Gastroesophageal sphincter (tissue), 4 donors: ENCODE measurements around the gene FHDC1. TPM values are rescaled to one million over a fixed set of nuclear protein-coding genes. Genes with fewer than 3 reads are reported as not detected.

ENCODE experiments used
- ATAC-seq: fragments of 150-250 bp; one replicate; pipeline ENCODE4 v1.9.1; 2016; ENCODE audit warnings: mild to moderate bottlenecking, moderate library complexity
- H3K27ac ChIP-seq, 4 donors: fragments of 200-600 bp; sonication (generic) in 3 of 4; 1 replicate in 3 of 4; 2 replicates in 1 of 4; pipeline ENCODE4 v1.5.1; 2016 to 2019
- H3K27me3 ChIP-seq: fragments of 200-600 bp; sonication (generic); one replicate; pipeline ENCODE4 v1.5.1; 2019
- H3K36me3 ChIP-seq, 2 donors: fragments of 200-600 bp; sonication (generic); one replicate each; pipeline ENCODE4 v1.5.1; 2019; ENCODE audit warnings: control low read depth in 1 of 2
- H3K4me1 ChIP-seq, 3 donors: fragments of 200-600 bp; sonication (generic); 1 replicate in 2 of 3; 2 replicates in 1 of 3; pipeline ENCODE4 v1.5.1; 2016 to 2019; ENCODE audit warnings: control low read depth in 2 of 3
- H3K4me3 ChIP-seq, 2 donors: fragments of 200-600 bp; sonication (generic); one replicate each; pipeline ENCODE4 v1.5.1; 2019; ENCODE audit warnings: mild to moderate bottlenecking in 1 of 2, moderate library complexity in 1 of 2
- H3K9me3 ChIP-seq, 3 donors: fragments of 200-600 bp; sonication (generic); one replicate each; pipeline ENCODE4 v1.5.1; 2017 to 2019; ENCODE audit warnings: control low read depth in 2 of 3
- EP300 ChIP-seq: sonication (generic); formaldehyde crosslinking; IDR thresholded peaks from one replicate; pipeline ENCODE4 v1.6.1; 2017; ENCODE audit warnings: antibody characterized with exemption, mild to moderate bottlenecking
- POLR2A ChIP-seq, 2 donors: fragments of 450-650 bp; IDR thresholded peaks; one replicate each; pipeline ENCODE4 v1.6.1; 2017; ENCODE audit warnings: antibody characterized with exemption in 2 of 2, mild to moderate bottlenecking in 2 of 2, moderate library complexity in 1 of 2
- POLR2AphosphoS5 ChIP-seq: sonication (generic); formaldehyde crosslinking; IDR thresholded peaks from one replicate; pipeline ENCODE4 v1.6.1; 2017; ENCODE audit warnings: antibody characterized with exemption
- WGBS, 2 donors: methylation state at CpG; one replicate each; pipeline ENCODE4 v1.1.5; 2018; ENCODE audit warnings: low coverage in 1 of 2; 5-methylcytosine and 5-hydroxymethylcytosine counted together
- total RNA-seq, 4 donors: library from RNA; depleted of rRNA; stranded (reverse); fragments of >200 nt; gene quantifications; one replicate each; pipeline ENCODE4 v1.1.0, GENCODE V29; 2016
- TF ChIP-seq, protein P1 (sequence below), 4 experiments: fragments of 200-600 bp in 2 of 4; fragments of 450-650 bp in 2 of 4; sonication (generic) in 1 of 4; IDR thresholded peaks; one replicate each; pipeline ENCODE4 v1.5.1; 2017 to 2019; ENCODE audit warnings: antibody characterized with exemption in 4 of 4, mild to moderate bottlenecking in 2 of 4, moderate library complexity in 2 of 4

The FHDC1 gene
- total RNA-seq, 4 donors from 2014 or later = 0.62 to 1.8 (median 1.3) TPM

DNA sequence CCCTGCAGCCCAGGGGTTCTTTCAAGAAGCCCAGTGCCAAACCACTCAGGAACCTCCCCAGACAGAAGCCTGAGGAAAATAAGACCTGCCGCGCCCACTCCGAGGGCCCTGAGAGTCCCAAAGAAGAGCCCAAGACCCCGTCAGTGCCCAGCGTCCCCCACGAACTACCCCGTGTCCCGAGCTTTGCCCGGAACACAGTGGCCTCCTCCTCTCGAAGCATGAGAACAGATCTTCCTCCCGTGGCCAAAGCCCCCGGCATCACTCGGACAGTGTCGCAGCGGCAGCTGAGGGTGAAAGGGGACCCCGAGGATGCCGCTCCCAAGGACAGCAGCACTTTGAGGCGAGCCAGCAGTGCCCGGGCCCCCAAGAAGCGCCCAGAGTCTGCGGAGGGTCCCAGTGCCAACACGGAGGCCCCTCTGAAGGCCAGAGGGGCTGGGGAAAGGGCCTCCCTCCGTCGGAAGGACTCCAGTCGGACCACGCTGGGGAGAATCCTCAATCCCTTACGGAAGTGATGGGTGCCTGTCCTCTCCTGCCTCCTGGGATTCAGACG is 40.2 kb downstream of the FHDC1 start:
- WGBS, 2 donors = 89% methylated on average over 4 of the region's 28 CpGs; no CpG with 5 or more reads in 1 of the 2 donors
- Histone ChIP-seq H3K27me3 (no peaks in the 10 kb centered on the region), H3K4me1 (no peaks in the 10 kb centered on the region), H3K27ac (no peak overlapping the region), H3K9me3 (no peaks in the 10 kb centered on the region), H3K4me3 (no peak overlapping the region), H3K36me3 (peaks cover 0 to 9% of the 10 kb centered on the region in 2 donors)
- no peak for ATAC-seq
- TF ChIP-seq EP300 (no peak), POLR2A (IDR thresholded peaks at IDR 0.05) (no peak), POLR2AphosphoS5 (no peak)
- TF ChIP-seq, protein P1, sequence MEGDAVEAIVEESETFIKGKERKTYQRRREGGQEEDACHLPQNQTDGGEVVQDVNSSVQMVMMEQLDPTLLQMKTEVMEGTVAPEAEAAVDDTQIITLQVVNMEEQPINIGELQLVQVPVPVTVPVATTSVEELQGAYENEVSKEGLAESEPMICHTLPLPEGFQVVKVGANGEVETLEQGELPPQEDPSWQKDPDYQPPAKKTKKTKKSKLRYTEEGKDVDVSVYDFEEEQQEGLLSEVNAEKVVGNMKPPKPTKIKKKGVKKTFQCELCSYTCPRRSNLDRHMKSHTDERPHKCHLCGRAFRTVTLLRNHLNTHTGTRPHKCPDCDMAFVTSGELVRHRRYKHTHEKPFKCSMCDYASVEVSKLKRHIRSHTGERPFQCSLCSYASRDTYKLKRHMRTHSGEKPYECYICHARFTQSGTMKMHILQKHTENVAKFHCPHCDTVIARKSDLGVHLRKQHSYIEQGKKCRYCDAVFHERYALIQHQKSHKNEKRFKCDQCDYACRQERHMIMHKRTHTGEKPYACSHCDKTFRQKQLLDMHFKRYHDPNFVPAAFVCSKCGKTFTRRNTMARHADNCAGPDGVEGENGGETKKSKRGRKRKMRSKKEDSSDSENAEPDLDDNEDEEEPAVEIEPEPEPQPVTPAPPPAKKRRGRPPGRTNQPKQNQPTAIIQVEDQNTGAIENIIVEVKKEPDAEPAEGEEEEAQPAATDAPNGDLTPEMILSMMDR (IDR thresholded peaks at IDR 0.05) = no peak

DNA sequence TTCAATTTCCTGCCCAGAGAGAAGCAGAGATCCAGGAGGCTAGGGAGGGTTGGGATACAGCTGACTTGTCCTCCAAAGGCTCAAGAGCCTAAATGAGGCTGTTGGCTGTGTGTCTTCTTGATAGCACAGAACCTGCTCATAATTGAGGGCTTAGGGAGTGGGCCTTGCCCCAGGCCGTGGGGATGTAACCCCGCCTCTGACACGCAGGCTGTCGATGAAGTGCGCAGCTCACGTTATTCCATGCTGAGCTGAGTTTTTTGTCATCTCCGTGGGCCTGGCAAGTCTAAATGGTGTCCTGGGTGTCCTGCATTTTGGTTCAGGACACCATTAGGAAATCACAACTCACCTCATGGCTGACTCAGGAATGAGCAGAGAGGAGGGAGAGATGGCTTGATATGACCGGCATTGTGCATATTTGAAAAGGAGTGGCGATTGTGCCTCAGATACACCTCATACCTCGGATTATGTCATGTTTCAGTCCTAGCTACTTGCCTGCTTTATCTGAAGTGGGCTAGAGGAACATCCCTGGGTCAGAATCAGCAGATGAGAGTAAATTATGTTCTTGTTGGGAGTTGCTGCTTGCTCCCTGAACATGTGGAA is 43.7 kb downstream of the FHDC1 start:
- Histone ChIP-seq H3K9me3 (no peaks in the 10 kb centered on the region), H3K36me3 (peaks cover 0 to 6% of the 10 kb centered on the region in 2 donors)

DNA sequence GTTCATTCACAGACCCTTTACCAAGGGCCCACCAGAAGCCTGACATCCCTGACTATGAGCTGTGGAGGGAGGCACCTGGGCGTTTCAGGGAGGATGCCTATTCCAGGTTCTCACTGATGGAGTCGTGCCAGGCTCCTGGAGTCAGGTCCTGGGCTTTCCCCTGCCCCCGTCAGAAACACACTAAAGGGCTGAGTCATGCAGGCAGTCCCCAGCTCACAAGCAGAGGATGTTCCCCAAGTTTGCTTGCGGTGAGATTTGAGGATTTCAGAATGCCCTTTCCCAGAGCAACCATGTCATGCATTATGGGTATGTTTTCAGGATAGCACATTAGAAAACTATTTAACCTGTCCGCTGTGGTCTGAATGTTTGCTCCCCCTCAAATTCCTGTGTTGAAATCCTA is 45.2 kb downstream of the FHDC1 start:
- TF ChIP-seq, protein P1 (IDR thresholded peaks at IDR 0.05) = no peak
- TF ChIP-seq POLR2A (IDR thresholded peaks at IDR 0.05) (no peak), POLR2AphosphoS5 (no peak), EP300 (no peak)
- Histone ChIP-seq H3K27ac (no peak overlapping the region), H3K27me3 (no peaks in the 10 kb centered on the region), H3K36me3 (no peaks in the 10 kb centered on the region), H3K4me3 (no peak overlapping the region), H3K4me1 (no peaks in the 10 kb centered on the region), H3K9me3 (no peaks in the 10 kb centered on the region)
- WGBS, 2 donors = 83 to 100% methylated on average over 1 of the region's 5 CpGs
- ATAC-seq = no peak

More for the DNA sequence above, 43.7 kb downstream of the FHDC1 start:
- Histone ChIP-seq H3K27ac (no peak overlapping the region), H3K4me3 (no peak overlapping the region), H3K4me1 (no peaks in the 10 kb centered on the region), H3K27me3 (no peaks in the 10 kb centered on the region)
- TF ChIP-seq POLR2A (IDR thresholded peaks at IDR 0.05) = no peak
- TF ChIP-seq POLR2AphosphoS5 = no peak
- TF ChIP-seq, protein P1 (IDR thresholded peaks at IDR 0.05) = no peak
- TF ChIP-seq EP300 = no peak
- no peak for ATAC-seq
- 95% methylated on average over 4 of the region's 10 CpGs; no CpG with 5 or more reads in 1 of the 2 donors for WGBS, 2 donors

DNA sequence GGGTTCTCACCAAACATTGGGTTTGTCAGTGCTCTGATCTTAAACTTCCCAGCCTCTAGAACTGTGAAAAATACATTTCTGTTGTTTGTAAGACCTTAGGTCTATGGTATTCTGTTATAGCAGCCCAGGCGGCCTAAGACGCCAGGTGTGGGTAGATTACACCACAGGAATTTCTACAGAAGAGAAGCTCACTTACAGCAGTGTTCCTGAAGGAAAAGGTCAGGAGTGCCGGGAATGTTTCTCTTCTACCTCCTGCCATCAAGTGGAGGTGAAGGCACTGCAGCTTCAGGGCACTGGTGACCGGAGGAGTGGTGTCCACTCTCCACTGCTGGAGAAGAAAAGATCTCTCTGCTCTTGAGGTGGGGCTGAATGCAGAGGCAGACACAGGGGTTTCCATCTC is 45.7 kb downstream of the FHDC1 start:
- H3K27me3 ChIP-seq = no peaks in the 10 kb centered on the region
- no peaks in the 10 kb centered on the region for H3K36me3 ChIP-seq
- no peak for ATAC-seq
- H3K27ac ChIP-seq = no peak overlapping the region
- H3K4me1 ChIP-seq = no peaks in the 10 kb centered on the region
- H3K9me3 ChIP-seq = no peaks in the 10 kb centered on the region
- no peak for TF ChIP-seq POLR2A (IDR thresholded peaks at IDR 0.05)
- TF ChIP-seq EP300 = no peak
- TF ChIP-seq, protein P1 (IDR thresholded peaks at IDR 0.05) = no peak
- no peak for TF ChIP-seq POLR2AphosphoS5
- H3K4me3 ChIP-seq = no peak overlapping the region
- WGBS, 2 donors = 87 to 100% methylated on average over 2 to 3 of the region's 4 CpGs

DNA sequence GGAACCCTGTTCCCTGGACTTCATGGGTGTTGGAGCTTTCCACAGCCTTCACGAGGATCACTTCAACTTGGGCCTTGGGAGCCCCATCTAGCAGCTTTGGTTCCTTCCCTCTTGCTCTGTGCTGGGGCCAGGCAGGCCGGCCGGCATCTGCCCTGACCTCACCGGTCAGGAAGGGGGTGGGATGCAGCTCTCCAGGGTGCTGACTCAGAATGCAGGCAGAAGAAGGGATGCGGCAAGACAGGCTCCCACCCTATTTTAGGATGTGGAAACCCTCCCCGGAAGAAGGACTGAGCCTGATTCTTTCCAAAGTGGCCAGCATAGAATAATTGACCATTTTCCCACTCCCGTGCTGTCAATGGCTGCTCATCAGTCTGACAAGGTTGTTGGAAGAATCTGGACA is 47.1 kb downstream of the FHDC1 start:
- Histone ChIP-seq H3K27me3 (no peaks in the 10 kb centered on the region), H3K27ac (no peak overlapping the region), H3K4me1 (no peaks in the 10 kb centered on the region), H3K4me3 (no peak overlapping the region), H3K9me3 (no peaks in the 10 kb centered on the region), H3K36me3 (no peaks in the 10 kb centered on the region)
- TF ChIP-seq POLR2AphosphoS5 = no peak
- TF ChIP-seq POLR2A (IDR thresholded peaks at IDR 0.05) = no peak
- TF ChIP-seq EP300 = no peak
- TF ChIP-seq, protein P1 (IDR thresholded peaks at IDR 0.05) = no peak
- WGBS, 2 donors = 100% methylated on average over 1 of the region's 7 CpGs; no CpG with 5 or more reads in 1 of the 2 donors
- no peak for ATAC-seq
